HEK293 (cell line): ENCODE data around the gene RIOX2.

Experiments used
- CTCF ChIA-PET: fragments of 350-600 bp; formaldehyde crosslinking; extraction: SDS; loops from one replicate; lab custom pipeline; 2021; ENCODE audit warnings: antibody characterized with exemption; lab: Yijun Ruan, JAX
- POLR2A ChIA-PET: fragments of 300-600 bp; formaldehyde crosslinking; extraction: SDS; loops from one replicate; lab custom pipeline; 2020; ENCODE audit warnings: antibody characterized with exemption, inconsistent platforms; lab: Yijun Ruan, JAX
- H3K27ac ChIP-seq: fragments of 200-500 bp; sonication (Bioruptor generic); 2 replicates; pipeline ENCODE4 v1.5.1; 2014; ENCODE audit warnings: low read depth, low read length, control low read depth, inconsistent platforms; ENCODE audit errors: extremely low read depth
- H3K36me3 ChIP-seq, 2 experiments: fragments of 200-500 bp in 1 of 2; sonication (Bioruptor generic) in 1 of 2; 1 replicate in 1 of 2; 2 replicates in 1 of 2; pipeline ENCODE4 v1.5.1; 2014 to 2017; ENCODE audit warnings: inconsistent platforms in 2 of 2, low read length in 2 of 2; ENCODE audit not compliant: control insufficient read depth in 2 of 2, insufficient read depth in 1 of 2
- H3K4me1 ChIP-seq: fragments of 200-500 bp; sonication (Bioruptor generic); 2 replicates; pipeline ENCODE4 v1.5.1; 2014; ENCODE audit warnings: mild to moderate bottlenecking, low read length, inconsistent platforms; ENCODE audit not compliant: control insufficient read depth, insufficient read depth
- H3K4me3 ChIP-seq: 2 replicates; pipeline ENCODE4 v1.5.1; 2011; ENCODE audit warnings: low read depth, mild to moderate bottlenecking, control low read depth, low read length, moderate library complexity
- H3K9me3 ChIP-seq: fragments of 200-500 bp; sonication (Bioruptor generic); 2 replicates; pipeline ENCODE4 v1.5.1; 2014; ENCODE audit warnings: low read depth, low read length, inconsistent platforms; ENCODE audit not compliant: control insufficient read depth, insufficient read depth
- IKZF3 ChIP-seq: fragments of 450-650 bp; IDR thresholded peaks from 2 replicates; pipeline ENCODE4 v1.5.0; 2018; ENCODE audit warnings: missing biosample characterization, mild to moderate bottlenecking, missing genetic modification characterization, moderate library complexity
- MZF1 ChIP-seq: fragments of 450-650 bp; formaldehyde crosslinking; IDR thresholded peaks from 2 replicates; pipeline ENCODE4 v1.5.1; 2017; ENCODE audit warnings: missing biosample characterization, missing genetic modification characterization, borderline replicate concordance
- TCF7L2 ChIP-seq: IDR thresholded peaks from 2 replicates; pipeline ENCODE4 v1.6.1; 2011; ENCODE audit warnings: low read depth, mild to moderate bottlenecking, inconsistent platforms, low read length, moderate library complexity, borderline replicate concordance
- ZNF155 ChIP-seq: fragments of 450-650 bp; formaldehyde crosslinking; IDR thresholded peaks from 2 replicates; pipeline ENCODE4 v1.5.1; 2016; ENCODE audit warnings: missing biosample characterization, missing genetic modification characterization
- ZNF211 ChIP-seq: fragments of 450-650 bp; formaldehyde crosslinking; IDR thresholded peaks from 2 replicates; pipeline ENCODE4 v1.5.1; 2016; ENCODE audit warnings: low read depth, missing biosample characterization, missing genetic modification characterization
- ZNF585B ChIP-seq: fragments of 450-650 bp; formaldehyde crosslinking; IDR thresholded peaks from 2 replicates; pipeline ENCODE4 v1.5.1; 2016; ENCODE audit warnings: missing biosample characterization, missing genetic modification characterization
- ZNF610 ChIP-seq: fragments of 450-650 bp; formaldehyde crosslinking; IDR thresholded peaks from 2 replicates; pipeline ENCODE4 v1.5.1; 2016; ENCODE audit warnings: missing biosample characterization, missing genetic modification characterization, borderline replicate concordance
- ZXDB ChIP-seq: fragments of 450-650 bp; formaldehyde crosslinking; IDR thresholded peaks from 2 replicates; pipeline ENCODE4 v1.5.1; 2016; ENCODE audit warnings: missing biosample characterization, missing genetic modification characterization
- TF ChIP-seq, protein P1 (sequence below): fragments of 450-650 bp; formaldehyde crosslinking; IDR thresholded peaks from 2 replicates; pipeline ENCODE4 v1.5.1; 2016; ENCODE audit warnings: missing biosample characterization, missing genetic modification characterization
- TF ChIP-seq, protein P2 (sequence below): fragments of 450-650 bp; formaldehyde crosslinking; IDR thresholded peaks from 2 replicates; pipeline ENCODE4 v1.5.1; 2017; ENCODE audit warnings: missing biosample characterization, mild to moderate bottlenecking, missing genetic modification characterization, moderate library complexity
- TF ChIP-seq, protein P3 (sequence below): fragments of 450-650 bp; IDR thresholded peaks from 2 replicates; pipeline ENCODE4 v1.5.1; 2018; ENCODE audit warnings: missing biosample characterization, mild to moderate bottlenecking, missing genetic modification characterization
- TF ChIP-seq, protein P4 (sequence below): fragments of 450-650 bp; formaldehyde crosslinking; IDR thresholded peaks from 2 replicates; pipeline ENCODE4 v1.5.1; 2016; ENCODE audit warnings: missing biosample characterization, missing genetic modification characterization
- TF ChIP-seq, protein P5 (sequence below): fragments of 450-650 bp; formaldehyde crosslinking; IDR thresholded peaks from 2 replicates; pipeline ENCODE4 v1.5.1; 2017; ENCODE audit warnings: missing biosample characterization, missing genetic modification characterization
- TF ChIP-seq, protein P6 (sequence below): fragments of 450-650 bp; formaldehyde crosslinking; IDR thresholded peaks from 2 replicates; pipeline ENCODE4 v1.5.1; 2016; ENCODE audit warnings: missing biosample characterization, missing genetic modification characterization

The RIOX2 gene

DNA sequence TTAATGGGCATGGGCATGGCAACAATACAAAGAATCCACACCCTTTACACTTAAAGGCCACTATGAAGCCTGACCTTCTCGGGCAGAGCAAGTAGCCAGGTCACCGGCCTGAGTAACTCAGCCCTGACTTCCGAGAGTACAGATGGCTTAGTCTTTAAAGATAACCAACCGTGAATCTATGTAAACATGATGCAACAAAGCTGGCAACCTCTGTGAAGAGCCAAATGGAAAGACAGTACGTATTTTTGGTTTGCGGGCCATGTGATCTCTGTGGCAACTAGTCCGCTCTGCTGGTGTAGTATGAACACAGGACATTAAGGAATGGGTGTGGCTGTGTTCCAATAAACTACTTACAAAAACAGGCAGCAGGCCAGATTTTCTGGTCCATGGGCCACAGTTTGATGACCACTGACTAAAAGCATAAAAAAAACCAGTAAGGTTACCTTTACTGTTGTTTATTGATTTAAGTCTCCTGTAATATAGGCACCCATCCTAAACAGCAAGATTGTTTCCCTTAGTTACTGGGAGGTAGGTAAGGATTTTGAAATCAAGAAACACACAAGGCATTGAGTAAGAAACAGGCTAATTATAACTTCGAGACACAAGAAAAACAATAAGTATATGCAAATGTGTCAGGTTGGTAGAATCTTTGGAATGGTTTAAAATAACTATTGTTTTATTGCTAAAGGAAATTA lies 14.5 kb downstream of the RIOX2 start (continued):
- TF ChIP-seq ZNF211 (tag by site-specific recombination), result no peak
- TF ChIP-seq, protein P1, sequence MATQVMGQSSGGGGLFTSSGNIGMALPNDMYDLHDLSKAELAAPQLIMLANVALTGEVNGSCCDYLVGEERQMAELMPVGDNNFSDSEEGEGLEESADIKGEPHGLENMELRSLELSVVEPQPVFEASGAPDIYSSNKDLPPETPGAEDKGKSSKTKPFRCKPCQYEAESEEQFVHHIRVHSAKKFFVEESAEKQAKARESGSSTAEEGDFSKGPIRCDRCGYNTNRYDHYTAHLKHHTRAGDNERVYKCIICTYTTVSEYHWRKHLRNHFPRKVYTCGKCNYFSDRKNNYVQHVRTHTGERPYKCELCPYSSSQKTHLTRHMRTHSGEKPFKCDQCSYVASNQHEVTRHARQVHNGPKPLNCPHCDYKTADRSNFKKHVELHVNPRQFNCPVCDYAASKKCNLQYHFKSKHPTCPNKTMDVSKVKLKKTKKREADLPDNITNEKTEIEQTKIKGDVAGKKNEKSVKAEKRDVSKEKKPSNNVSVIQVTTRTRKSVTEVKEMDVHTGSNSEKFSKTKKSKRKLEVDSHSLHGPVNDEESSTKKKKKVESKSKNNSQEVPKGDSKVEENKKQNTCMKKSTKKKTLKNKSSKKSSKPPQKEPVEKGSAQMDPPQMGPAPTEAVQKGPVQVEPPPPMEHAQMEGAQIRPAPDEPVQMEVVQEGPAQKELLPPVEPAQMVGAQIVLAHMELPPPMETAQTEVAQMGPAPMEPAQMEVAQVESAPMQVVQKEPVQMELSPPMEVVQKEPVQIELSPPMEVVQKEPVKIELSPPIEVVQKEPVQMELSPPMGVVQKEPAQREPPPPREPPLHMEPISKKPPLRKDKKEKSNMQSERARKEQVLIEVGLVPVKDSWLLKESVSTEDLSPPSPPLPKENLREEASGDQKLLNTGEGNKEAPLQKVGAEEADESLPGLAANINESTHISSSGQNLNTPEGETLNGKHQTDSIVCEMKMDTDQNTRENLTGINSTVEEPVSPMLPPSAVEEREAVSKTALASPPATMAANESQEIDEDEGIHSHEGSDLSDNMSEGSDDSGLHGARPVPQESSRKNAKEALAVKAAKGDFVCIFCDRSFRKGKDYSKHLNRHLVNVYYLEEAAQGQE (tag by site-specific recombination), result no peak
- TF ChIP-seq ZNF610 (tag by site-specific recombination), result no peak
- TF ChIP-seq, protein P2, sequence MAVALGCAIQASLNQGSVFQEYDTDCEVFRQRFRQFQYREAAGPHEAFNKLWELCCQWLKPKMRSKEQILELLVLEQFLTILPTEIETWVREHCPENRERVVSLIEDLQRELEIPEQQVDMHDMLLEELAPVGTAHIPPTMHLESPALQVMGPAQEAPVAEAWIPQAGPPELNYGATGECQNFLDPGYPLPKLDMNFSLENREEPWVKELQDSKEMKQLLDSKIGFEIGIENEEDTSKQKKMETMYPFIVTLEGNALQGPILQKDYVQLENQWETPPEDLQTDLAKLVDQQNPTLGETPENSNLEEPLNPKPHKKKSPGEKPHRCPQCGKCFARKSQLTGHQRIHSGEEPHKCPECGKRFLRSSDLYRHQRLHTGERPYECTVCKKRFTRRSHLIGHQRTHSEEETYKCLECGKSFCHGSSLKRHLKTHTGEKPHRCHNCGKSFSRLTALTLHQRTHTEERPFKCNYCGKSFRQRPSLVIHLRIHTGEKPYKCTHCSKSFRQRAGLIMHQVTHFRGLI (tag by site-specific recombination), result no peak
- no peak for TF ChIP-seq TCF7L2
- TF ChIP-seq MZF1 (tag by site-specific recombination), result no peak
- TF ChIP-seq, protein P3, sequence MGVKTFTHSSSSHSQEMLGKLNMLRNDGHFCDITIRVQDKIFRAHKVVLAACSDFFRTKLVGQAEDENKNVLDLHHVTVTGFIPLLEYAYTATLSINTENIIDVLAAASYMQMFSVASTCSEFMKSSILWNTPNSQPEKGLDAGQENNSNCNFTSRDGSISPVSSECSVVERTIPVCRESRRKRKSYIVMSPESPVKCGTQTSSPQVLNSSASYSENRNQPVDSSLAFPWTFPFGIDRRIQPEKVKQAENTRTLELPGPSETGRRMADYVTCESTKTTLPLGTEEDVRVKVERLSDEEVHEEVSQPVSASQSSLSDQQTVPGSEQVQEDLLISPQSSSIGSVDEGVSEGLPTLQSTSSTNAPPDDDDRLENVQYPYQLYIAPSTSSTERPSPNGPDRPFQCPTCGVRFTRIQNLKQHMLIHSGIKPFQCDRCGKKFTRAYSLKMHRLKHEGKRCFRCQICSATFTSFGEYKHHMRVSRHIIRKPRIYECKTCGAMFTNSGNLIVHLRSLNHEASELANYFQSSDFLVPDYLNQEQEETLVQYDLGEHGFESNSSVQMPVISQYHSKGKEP, result no peak
- TF ChIP-seq, all 188 proteins: peak for 0

DNA sequence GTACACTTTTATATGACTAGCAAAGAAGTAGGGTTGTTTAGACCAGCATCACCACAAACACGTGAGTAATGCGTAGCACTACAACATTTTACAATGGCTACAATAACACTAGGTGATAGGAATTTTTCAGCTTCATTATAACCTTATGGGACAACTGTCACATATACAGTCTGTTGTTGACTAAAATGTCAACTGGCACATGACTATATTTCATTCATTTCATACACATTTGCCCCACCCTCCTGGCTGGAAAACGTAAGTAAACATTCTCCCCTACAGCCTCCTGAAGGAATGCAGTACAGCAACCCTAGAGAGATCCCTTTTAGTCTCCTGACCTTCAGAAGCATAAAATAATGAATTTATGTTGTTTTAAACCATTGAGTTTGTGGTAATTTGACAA lies 16.2 kb downstream of the RIOX2 start:
- no peak overlapping the region for H3K27ac ChIP-seq
- no peak overlapping the region for H3K4me3 ChIP-seq
- TF ChIP-seq, protein P4, sequence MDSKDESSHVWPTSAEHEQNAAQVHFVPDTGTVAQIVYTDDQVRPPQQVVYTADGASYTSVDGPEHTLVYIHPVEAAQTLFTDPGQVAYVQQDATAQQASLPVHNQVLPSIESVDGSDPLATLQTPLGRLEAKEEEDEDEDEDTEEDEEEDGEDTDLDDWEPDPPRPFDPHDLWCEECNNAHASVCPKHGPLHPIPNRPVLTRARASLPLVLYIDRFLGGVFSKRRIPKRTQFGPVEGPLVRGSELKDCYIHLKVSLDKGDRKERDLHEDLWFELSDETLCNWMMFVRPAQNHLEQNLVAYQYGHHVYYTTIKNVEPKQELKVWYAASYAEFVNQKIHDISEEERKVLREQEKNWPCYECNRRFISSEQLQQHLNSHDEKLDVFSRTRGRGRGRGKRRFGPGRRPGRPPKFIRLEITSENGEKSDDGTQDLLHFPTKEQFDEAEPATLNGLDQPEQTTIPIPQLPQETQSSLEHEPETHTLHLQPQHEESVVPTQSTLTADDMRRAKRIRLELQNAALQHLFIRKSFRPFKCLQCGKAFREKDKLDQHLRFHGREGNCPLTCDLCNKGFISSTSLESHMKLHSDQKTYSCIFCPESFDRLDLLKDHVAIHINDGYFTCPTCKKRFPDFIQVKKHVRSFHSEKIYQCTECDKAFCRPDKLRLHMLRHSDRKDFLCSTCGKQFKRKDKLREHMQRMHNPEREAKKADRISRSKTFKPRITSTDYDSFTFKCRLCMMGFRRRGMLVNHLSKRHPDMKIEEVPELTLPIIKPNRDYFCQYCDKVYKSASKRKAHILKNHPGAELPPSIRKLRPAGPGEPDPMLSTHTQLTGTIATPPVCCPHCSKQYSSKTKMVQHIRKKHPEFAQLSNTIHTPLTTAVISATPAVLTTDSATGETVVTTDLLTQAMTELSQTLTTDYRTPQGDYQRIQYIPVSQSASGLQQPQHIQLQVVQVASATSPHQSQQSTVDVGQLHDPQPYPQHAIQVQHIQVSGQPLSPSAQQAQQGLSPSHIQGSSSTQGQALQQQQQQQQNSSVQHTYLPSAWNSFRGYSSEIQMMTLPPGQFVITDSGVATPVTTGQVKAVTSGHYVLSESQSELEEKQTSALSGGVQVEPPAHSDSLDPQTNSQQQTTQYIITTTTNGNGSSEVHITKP (tag by site-specific recombination), result no peak
- TF ChIP-seq ZNF155 (tag by site-specific recombination) (no peak), ZNF585B (tag by site-specific recombination) (no peak), IKZF3 (tag by site-specific recombination) (no peak), ZXDB (tag by site-specific recombination) (no peak)
- TF ChIP-seq, protein P5, sequence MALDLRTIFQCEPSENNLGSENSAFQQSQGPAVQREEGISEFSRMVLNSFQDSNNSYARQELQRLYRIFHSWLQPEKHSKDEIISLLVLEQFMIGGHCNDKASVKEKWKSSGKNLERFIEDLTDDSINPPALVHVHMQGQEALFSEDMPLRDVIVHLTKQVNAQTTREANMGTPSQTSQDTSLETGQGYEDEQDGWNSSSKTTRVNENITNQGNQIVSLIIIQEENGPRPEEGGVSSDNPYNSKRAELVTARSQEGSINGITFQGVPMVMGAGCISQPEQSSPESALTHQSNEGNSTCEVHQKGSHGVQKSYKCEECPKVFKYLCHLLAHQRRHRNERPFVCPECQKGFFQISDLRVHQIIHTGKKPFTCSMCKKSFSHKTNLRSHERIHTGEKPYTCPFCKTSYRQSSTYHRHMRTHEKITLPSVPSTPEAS (tag by site-specific recombination), result no peak
- TF ChIP-seq, protein P6, sequence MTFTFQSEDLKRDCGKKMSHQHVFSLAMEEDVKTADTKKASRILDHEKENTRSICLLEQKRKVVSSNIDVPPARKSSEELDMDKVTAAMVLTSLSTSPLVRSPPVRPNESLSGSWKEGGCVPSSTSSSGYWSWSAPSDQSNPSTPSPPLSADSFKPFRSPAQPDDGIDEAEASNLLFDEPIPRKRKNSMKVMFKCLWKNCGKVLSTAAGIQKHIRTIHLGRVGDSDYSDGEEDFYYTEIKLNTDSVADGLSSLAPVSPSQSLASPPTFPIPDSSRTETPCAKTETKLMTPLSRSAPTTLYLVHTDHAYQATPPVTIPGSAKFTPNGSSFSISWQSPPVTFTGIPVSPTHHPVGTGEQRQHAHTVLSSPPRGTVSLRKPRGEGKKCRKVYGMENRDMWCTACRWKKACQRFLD (tag by site-specific recombination), result no peak
- no peaks in the 10 kb centered on the region for H3K9me3 ChIP-seq
- ChIA-PET CTCF (no interaction called here), POLR2A (no interaction called here)
- no peaks in the 10 kb centered on the region; the same call in 1 of the 2 replicates for H3K4me1 ChIP-seq
- peaks cover 4 to 78% of the 10 kb centered on the region in 2 experiments; a peak in 2 of 3 replicates for H3K36me3 ChIP-seq
